Mesendoderm (in vitro differentiated cells): Measurements from ENCODE around the gene CILP2.

ENCODE experiments used
- DNase-seq: peaks from one replicate; pipeline ENCODE4 v3.0.0; 2013
- H2AK5ac ChIP-seq: 2 replicates; pipeline ENCODE4 v1.6.1; 2013; ENCODE audit warnings: low read length, inconsistent platforms
- H2BK120ac ChIP-seq: 2 replicates; pipeline ENCODE4 v1.6.1; 2013; ENCODE audit warnings: low read depth, mild to moderate bottlenecking, low read length, moderate library complexity, mixed read lengths
- H2BK15ac ChIP-seq: replicated peaks from 2 replicates; pipeline ENCODE4 v1.6.1; 2013; ENCODE audit warnings: low read depth, mild to moderate bottlenecking, moderate library complexity
- H2BK5ac ChIP-seq: 2 replicates; pipeline ENCODE4 v1.6.1; 2013; ENCODE audit warnings: low read length, inconsistent platforms
- H3K18ac ChIP-seq: 2 replicates; pipeline ENCODE4 v1.6.1; 2013; ENCODE audit warnings: mild to moderate bottlenecking, low read length, mixed read lengths
- H3K23ac ChIP-seq: one replicate; pipeline ENCODE4 v1.6.1; 2013; ENCODE audit warnings: low read length
- H3K27ac ChIP-seq: 2 replicates; pipeline ENCODE4 v1.5.1; 2013; ENCODE audit warnings: low read depth, mild to moderate bottlenecking, inconsistent platforms, low read length, moderate library complexity
- H3K27me3 ChIP-seq: 2 replicates; pipeline ENCODE4 v1.6.1; 2013; ENCODE audit warnings: low read length, control low read depth, mild to moderate bottlenecking, inconsistent platforms; ENCODE audit not compliant: insufficient read depth, poor library complexity
- H3K36me3 ChIP-seq: 2 replicates; pipeline ENCODE4 v1.6.1; 2013; ENCODE audit warnings: low read length, inconsistent platforms; ENCODE audit not compliant: control insufficient read depth, insufficient read depth
- H3K4ac ChIP-seq: one replicate; pipeline ENCODE4 v1.6.1; 2013; ENCODE audit warnings: low read depth, mild to moderate bottlenecking, low read length, moderate library complexity
- H3K4me1 ChIP-seq: 2 replicates; pipeline ENCODE4 v1.6.1; 2013; ENCODE audit warnings: low read depth, low read length, inconsistent platforms; ENCODE audit not compliant: control insufficient read depth
- H3K4me2 ChIP-seq: 2 replicates; pipeline ENCODE4 v1.6.1; 2013; ENCODE audit warnings: low read length
- H3K4me3 ChIP-seq: 2 replicates; pipeline ENCODE4 v1.5.1; 2013; ENCODE audit warnings: mild to moderate bottlenecking, low read length
- H3K56ac ChIP-seq: one replicate; pipeline ENCODE4 v1.6.1; 2013; ENCODE audit warnings: low read length
- H3K79me1 ChIP-seq: 2 replicates; pipeline ENCODE4 v1.6.1; 2013; ENCODE audit warnings: low read length, inconsistent platforms
- H3K79me2 ChIP-seq: 2 replicates; pipeline ENCODE4 v1.6.1; 2013; ENCODE audit warnings: mild to moderate bottlenecking, low read length; ENCODE audit not compliant: control insufficient read depth, insufficient read depth
- H3K9ac ChIP-seq: 2 replicates; pipeline ENCODE4 v1.6.1; 2013; ENCODE audit warnings: low read length, inconsistent platforms
- H4K5ac ChIP-seq: one replicate; pipeline ENCODE4 v1.6.1; 2013; ENCODE audit warnings: low read length
- H4K8ac ChIP-seq: one replicate; pipeline ENCODE4 v1.6.1; 2013; ENCODE audit warnings: low read depth, mild to moderate bottlenecking, control low read depth, low read length, moderate library complexity
- WGBS: extraction: QIAGEN DNeasy Blood & Tissue Kit; methylation state at CpG from one replicate; pipeline ENCODE4 v1.1.7; 2013; ENCODE audit warnings: low lambda C conversion rate, missing lambda C conversion rate; ENCODE audit not compliant: insufficient coverage; ENCODE audit errors: extremely low coverage; 5-methylcytosine and 5-hydroxymethylcytosine counted together

CILP2 gene

DNA sequence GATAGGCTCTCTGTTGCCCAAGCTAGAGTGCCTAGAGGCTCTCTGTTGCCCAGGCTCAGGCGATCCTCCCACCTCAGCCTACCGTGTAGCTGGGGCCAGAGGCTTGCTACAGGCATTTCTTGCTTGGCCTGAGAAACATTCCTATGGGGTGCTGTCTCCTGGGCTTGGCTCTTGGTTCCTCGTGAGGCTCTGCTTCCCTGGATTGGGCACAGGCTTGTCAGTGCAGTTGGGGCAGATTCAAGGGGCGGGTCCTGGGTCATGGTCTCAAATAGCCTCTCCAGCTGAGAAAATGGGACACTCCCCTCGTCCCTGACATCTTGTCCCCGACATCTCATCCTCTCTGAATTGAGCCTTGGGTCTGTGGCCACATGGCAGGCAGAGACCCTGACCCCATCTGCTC lies 27.6 kb upstream of the CILP2 start:
- DNase-seq = peak; percentile 65
- no peak overlapping the region for H3K56ac ChIP-seq
- H2BK120ac ChIP-seq = no peak overlapping the region
- H3K4me3 ChIP-seq = no peak overlapping the region
- H3K79me2 ChIP-seq = no peaks in the 10 kb centered on the region
- no peak overlapping the region for H2AK5ac ChIP-seq
- no peak overlapping the region for H3K9ac ChIP-seq
- no peak overlapping the region for H3K4me2 ChIP-seq
- no peaks in the 10 kb centered on the region for H3K79me1 ChIP-seq
- no peak overlapping the region for H3K27ac ChIP-seq
- no peak overlapping the region for H3K23ac ChIP-seq
- peaks cover 6% of the 10 kb centered on the region for H3K36me3 ChIP-seq
- no peak overlapping the region for H3K4ac ChIP-seq
- no peak overlapping the region for H4K8ac ChIP-seq
- no peak overlapping the region for H4K5ac ChIP-seq
- H3K18ac ChIP-seq = no peak overlapping the region
- no peak overlapping the region for H2BK5ac ChIP-seq
- no CpG with 5 or more reads among the region's 6 CpGs for WGBS
- no peaks in the 10 kb centered on the region for H3K4me1 ChIP-seq
- H2BK15ac ChIP-seq = no peak overlapping the region
- H3K27me3 ChIP-seq = no peaks in the 10 kb centered on the region

DNA sequence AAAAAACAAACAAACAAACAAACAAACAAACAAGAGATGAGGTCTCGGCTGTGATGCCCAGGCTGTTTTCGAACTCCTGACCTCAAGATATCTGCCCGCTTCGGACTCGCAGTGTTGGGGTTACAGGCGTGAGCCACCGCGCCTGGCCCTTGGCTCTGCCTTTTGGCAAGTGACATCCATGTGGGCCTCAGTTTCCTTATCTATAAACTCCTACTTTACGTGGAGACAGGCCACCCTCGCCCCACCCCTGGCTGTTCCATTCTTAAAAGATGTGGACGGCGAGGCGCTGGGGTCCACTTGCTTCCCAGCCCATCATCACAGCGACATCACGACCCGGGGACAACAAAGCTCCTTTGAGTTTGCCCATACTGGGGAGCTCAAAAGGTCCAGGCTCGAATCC lies 24.4 kb upstream of the CILP2 start:
- H3K9ac ChIP-seq = no peak overlapping the region
- no peak overlapping the region for H2BK15ac ChIP-seq
- no peak overlapping the region for H2BK5ac ChIP-seq
- no CpG with 5 or more reads among the region's 17 CpGs for WGBS
- no peak overlapping the region for H2BK120ac ChIP-seq
- H2AK5ac ChIP-seq = no peak overlapping the region
- H3K18ac ChIP-seq = no peak overlapping the region
- no peak overlapping the region for H3K4ac ChIP-seq
- peaks cover 10% of the 10 kb centered on the region for H3K79me2 ChIP-seq
- no peak overlapping the region for H3K56ac ChIP-seq
- no peak overlapping the region for H3K27ac ChIP-seq
- H3K79me1 ChIP-seq = no peaks in the 10 kb centered on the region
- H3K4me1 ChIP-seq = no peaks in the 10 kb centered on the region
- H3K4me2 ChIP-seq = no peak overlapping the region
- no peaks in the 10 kb centered on the region for H3K36me3 ChIP-seq
- no peak for DNase-seq
- no peak overlapping the region for H4K5ac ChIP-seq
- H3K23ac ChIP-seq = no peak overlapping the region
- no peak overlapping the region for H3K4me3 ChIP-seq
- no peak overlapping the region for H4K8ac ChIP-seq
- H3K27me3 ChIP-seq = no peaks in the 10 kb centered on the region

DNA sequence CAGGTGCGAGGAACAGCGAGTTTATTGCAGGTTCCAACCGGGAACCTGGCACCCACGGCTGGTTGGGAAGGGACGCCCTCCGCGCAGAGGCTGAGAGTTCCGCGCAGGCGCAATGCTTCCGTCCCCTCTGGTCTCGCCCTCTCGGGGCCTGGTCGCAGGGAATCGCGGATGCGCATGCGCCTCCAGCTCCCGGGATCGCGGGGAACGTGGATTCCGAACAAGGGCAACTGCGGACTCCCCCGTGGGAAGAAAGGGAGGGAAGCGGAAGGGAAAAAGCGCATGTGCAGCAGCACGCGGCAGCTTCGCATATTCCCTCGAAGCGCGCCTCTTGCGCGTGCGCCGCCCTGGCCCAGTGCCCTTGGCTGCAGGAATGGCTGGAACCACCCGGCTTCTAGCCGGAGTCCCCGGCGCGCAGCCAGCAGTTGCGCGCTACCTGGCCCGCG lies 23.8 kb upstream of the CILP2 start:
- no peak overlapping the region for H2BK15ac ChIP-seq
- no peaks in the 10 kb centered on the region for H3K27me3 ChIP-seq
- no peak overlapping the region for H3K4me3 ChIP-seq
- no peak overlapping the region for H3K56ac ChIP-seq
- H2BK120ac ChIP-seq = no peak overlapping the region
- no peak overlapping the region for H3K4me2 ChIP-seq
- WGBS = no CpG with 5 or more reads among the region's 46 CpGs
- H3K9ac ChIP-seq = no peak overlapping the region
- H2BK5ac ChIP-seq = no peak overlapping the region
- H3K23ac ChIP-seq = no peak overlapping the region
- H3K4ac ChIP-seq = no peak overlapping the region
- peaks cover 13% of the 10 kb centered on the region for H3K79me2 ChIP-seq
- H2AK5ac ChIP-seq = no peak overlapping the region
- no peak overlapping the region for H3K27ac ChIP-seq
- DNase-seq = no peak
- no peaks in the 10 kb centered on the region for H3K36me3 ChIP-seq
- peaks cover 3% of the 10 kb centered on the region for H3K79me1 ChIP-seq
- no peak overlapping the region for H4K5ac ChIP-seq
- H3K4me1 ChIP-seq = no peaks in the 10 kb centered on the region
- H3K18ac ChIP-seq = no peak overlapping the region
- no peak overlapping the region for H4K8ac ChIP-seq

DNA sequence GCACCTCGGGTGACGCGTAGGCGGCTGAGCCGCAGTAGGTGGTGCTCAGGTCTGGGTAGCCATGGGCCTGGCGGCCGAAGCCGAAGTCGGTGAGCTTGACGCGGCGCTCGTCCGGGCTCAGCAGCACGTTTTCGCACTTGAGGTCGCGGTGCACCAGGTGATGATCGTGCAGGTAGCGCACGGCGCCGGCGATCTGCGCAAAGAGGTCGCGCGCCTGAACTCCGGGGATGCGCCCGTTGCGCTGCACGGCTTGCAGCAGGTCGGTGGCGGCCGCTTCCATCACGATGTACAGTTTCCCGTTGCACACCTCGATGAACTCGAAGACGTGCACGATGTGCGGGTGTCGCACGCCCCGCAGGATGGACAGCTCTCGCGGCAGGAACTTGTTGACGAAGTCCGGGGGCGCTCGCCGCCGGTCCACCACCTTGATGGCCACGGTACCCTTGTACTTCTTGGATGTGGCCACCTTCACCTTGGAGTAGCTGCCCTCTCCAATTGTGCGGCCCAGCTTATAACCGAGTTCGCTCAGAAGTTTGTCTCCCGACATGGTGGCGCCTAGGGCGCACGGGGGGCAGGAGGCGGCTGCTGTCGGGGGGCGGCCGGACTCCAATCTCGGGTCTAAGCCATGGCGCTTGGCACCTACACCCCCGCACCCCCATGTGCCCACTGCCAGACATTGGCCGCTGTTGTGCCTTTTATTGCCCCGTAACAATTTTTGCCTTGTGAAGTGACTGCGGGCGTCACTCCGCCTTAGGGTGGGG lies 23.0 kb upstream of the CILP2 start, which contains the start of gene TSSK6:
TSSK6 (minus strand) TSS at position 668 of the 761 bp plus-strand sequence; CDS start at position 547, 121 bp downstream.
- Histone ChIP-seq H2BK120ac (no peak within 1 kb of the TSS), H3K4ac (peak within 1 kb of the TSS; percentile 58), H3K36me3 (peaks cover 2% of the 10 kb centered on the region), H4K8ac (peak within 1 kb of the TSS; percentile 95), H3K79me1 (peaks cover 8% of the 10 kb centered on the region), H3K23ac (peak within 1 kb of the TSS; percentile 90), H3K56ac (peak within 1 kb of the TSS; percentile 94), H2BK5ac (no peak within 1 kb of the TSS), H3K79me2 (peaks cover 16% of the 10 kb centered on the region), H3K27ac (no peak within 1 kb of the TSS), H4K5ac (no peak within 1 kb of the TSS), H2BK15ac (no peak within 1 kb of the TSS), H3K9ac (peak within 1 kb of the TSS; percentile 96), H3K18ac (peak within 1 kb of the TSS; percentile 97), H3K4me2 (peak within 1 kb of the TSS; percentile 84), H2AK5ac (no peak within 1 kb of the TSS), H3K4me3 (peak within 1 kb of the TSS; percentile 98), H3K27me3 (no peaks in the 10 kb centered on the region), H3K4me1 (no peaks in the 10 kb centered on the region)
- no peak for DNase-seq
- no CpG with 5 or more reads among the region's 74 CpGs for WGBS

DNA sequence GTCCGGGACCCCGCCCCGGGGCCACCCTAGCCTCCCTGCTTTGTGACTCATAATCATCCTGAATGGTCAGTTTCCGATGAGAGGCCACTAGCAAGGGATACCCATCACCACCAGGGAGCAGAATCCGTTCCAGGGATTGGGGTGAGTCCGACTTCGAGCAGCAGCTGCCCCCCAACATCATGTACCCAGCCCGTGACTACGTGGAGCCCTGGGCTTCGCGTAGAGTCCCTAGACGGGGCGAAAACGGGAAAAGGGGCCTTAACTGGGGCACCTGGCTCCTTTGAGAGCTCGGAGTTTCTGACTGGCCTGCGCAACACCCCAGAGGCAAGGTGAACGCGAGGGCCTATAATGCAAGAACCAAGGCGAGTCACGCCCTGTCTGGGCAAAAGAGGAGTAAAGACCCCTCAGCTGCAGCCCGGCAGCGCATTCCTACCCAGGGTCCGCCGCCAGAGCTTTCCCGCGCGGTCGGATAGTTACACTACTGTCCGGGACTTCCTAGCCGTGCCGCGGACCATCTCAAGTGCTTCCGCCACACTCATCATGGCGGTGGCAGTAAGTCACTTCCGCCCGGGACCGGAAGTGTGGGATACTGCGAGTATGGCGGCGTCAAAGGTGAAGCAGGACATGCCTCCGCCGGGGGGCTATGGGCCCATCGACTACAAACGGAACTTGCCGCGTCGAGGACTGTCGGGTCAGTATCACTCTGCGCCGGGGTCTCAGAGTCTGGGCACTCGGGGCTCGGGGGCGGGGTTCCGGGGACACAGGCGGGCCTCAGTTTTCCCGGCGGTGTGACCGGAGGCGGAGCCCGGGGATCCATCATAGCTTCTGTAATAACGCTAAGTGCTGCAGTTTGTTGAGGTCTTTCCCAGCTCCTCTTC lies 22.2 kb upstream of the CILP2 start, which contains the start of gene NDUFA13:
NDUFA13 (plus strand) TSS at position 584 of the 878 bp plus-strand sequence; CDS start at position 598, 14 bp downstream.
- H3K27ac ChIP-seq = no peak within 1 kb of the TSS
- H3K27me3 ChIP-seq = no peaks in the 10 kb centered on the region
- no peak within 1 kb of the TSS for H2BK5ac ChIP-seq
- peak within 1 kb of the TSS; percentile 98 for H3K4me3 ChIP-seq
- H3K4me1 ChIP-seq = no peaks in the 10 kb centered on the region
- H3K23ac ChIP-seq = peak within 1 kb of the TSS; percentile 90
- H4K5ac ChIP-seq = no peak within 1 kb of the TSS
- peak within 1 kb of the TSS; percentile 95 for H4K8ac ChIP-seq
- H3K9ac ChIP-seq = peak within 1 kb of the TSS; percentile 96
- H2BK120ac ChIP-seq = no peak within 1 kb of the TSS
- no peak within 1 kb of the TSS for H2BK15ac ChIP-seq
- H3K79me2 ChIP-seq = peaks cover 20% of the 10 kb centered on the region
- H3K56ac ChIP-seq = peak within 1 kb of the TSS; percentile 94
- peaks cover 12% of the 10 kb centered on the region for H3K79me1 ChIP-seq
- H3K4ac ChIP-seq = peak within 1 kb of the TSS; percentile 58
- peak within 1 kb of the TSS; percentile 97 for H3K18ac ChIP-seq
- H2AK5ac ChIP-seq = no peak within 1 kb of the TSS
- H3K4me2 ChIP-seq = peak within 1 kb of the TSS; percentile 84
- WGBS = no CpG with 5 or more reads among the region's 61 CpGs
- peaks cover 4% of the 10 kb centered on the region for H3K36me3 ChIP-seq
- DNase-seq = peak; percentile 98
